C1 segment of cervical spinal cord (tissue), 14 donors: ENCODE results near the gene CXCR5.

Experiments
- DNase-seq, 14 donors: peaks; one replicate each; lab custom pipeline; 2025; lab: John Stamatoyannopoulos, UW

CXCR5 gene

GRCh38 chr11:118898400-118899295 is 15.0 kb downstream of the CXCR5 start:
- DNase-seq: no peak

GRCh38 chr11:118899296-118899688 is 15.6 kb downstream of the CXCR5 start:
- DNase-seq: no peak

GRCh38 chr11:118899706-118900360 is 16.1 kb downstream of the CXCR5 start:
- DNase-seq: no peak

- DNase-seq: no peak
Observed at GRCh38 chr11:118900535-118901384, 17.1 kb downstream of the CXCR5 start.

GRCh38 chr11:118901494-118902335 is 18.0 kb downstream of the CXCR5 start:
- peak in 1 of 14 donors; percentile 53 for DNase-seq

GRCh38 chr11:118902336-118903203 is 18.9 kb downstream of the CXCR5 start:
- DNase-seq: no peak

- DNase-seq: peak in 1 of 14 donors; percentile 87
Observed at GRCh38 chr11:118903204-118904015, 19.7 kb downstream of the CXCR5 start.

- DNase-seq: peak; percentile 33 to 84 (median 78)
Observed at GRCh38 chr11:118907051-118908042, 23.7 kb downstream of the CXCR5 start.

- DNase-seq: no peak
Observed at GRCh38 chr11:118908264-118908663, 24.6 kb downstream of the CXCR5 start.

GRCh38 chr11:118908901-118909618 is 25.4 kb downstream of the CXCR5 start:
- peak in 8 of 14 donors; percentile 21 to 82 (median 40) for DNase-seq

- DNase-seq: no peak
Observed at GRCh38 chr11:118909619-118910308, 26.1 kb downstream of the CXCR5 start.

- DNase-seq: peak in 10 of 14 donors; percentile 34 to 80 (median 45)
Observed at GRCh38 chr11:118910309-118911112, 26.8 kb downstream of the CXCR5 start.

GRCh38 chr11:118911113-118911879 is 27.6 kb downstream of the CXCR5 start:
- DNase-seq: no peak

- DNase-seq: peak in 4 of 14 donors; percentile 16 to 82 (median 47)
Observed at GRCh38 chr11:118911880-118912741, 28.4 kb downstream of the CXCR5 start.
